Measurements from ENCODE around the gene TOLLIP.

Gene TOLLIP

GRCh38 chr11:1326435-1327063, 17.1 kb upstream of the TOLLIP start:
- Histone ChIP-seq H3K9me3 (ENCODE audit: severe bottlenecking) (peaks cover 11% of the 10 kb centered on the region), H3K27me3 (ENCODE audit: insufficient read depth, low read depth, severe bottlenecking) (no peaks in the 10 kb centered on the region), H3K27ac (no peak overlapping the region), H3K36me3 (no peaks in the 10 kb centered on the region), H3K4me3 (ENCODE audit: low read depth, low read length) (no peak overlapping the region)
- DNase-seq = no peak
- no peak for TF ChIP-seq CTCF (IDR thresholded peaks at IDR 0.05; ENCODE audit: low read depth, low read length)

GRCh38 chr11:1323774-1324173, 14.3 kb upstream of the TOLLIP start:
- Histone ChIP-seq H3K9me3 (ENCODE audit: severe bottlenecking) (peaks cover 11% of the 10 kb centered on the region), H3K27me3 (ENCODE audit: insufficient read depth, low read depth, severe bottlenecking) (no peaks in the 10 kb centered on the region), H3K36me3 (no peaks in the 10 kb centered on the region), H3K4me3 (ENCODE audit: low read depth, low read length) (no peak overlapping the region), H3K27ac (no peak overlapping the region)
- DNase-seq = no peak
- TF ChIP-seq CTCF (IDR thresholded peaks at IDR 0.05; ENCODE audit: low read depth, low read length) = no peak

GRCh38 chr11:1317993-1318392, 8.6 kb upstream of the TOLLIP start:
- Histone ChIP-seq H3K27ac (no peak overlapping the region), H3K4me3 (ENCODE audit: low read depth, low read length) (no peak overlapping the region), H3K9me3 (ENCODE audit: severe bottlenecking) (peaks cover 8% of the 10 kb centered on the region), H3K36me3 (no peaks in the 10 kb centered on the region), H3K27me3 (ENCODE audit: insufficient read depth, low read depth, severe bottlenecking) (no peaks in the 10 kb centered on the region)
- no peak for TF ChIP-seq CTCF (IDR thresholded peaks at IDR 0.05; ENCODE audit: low read depth, low read length)
- DNase-seq = no peak

- no peak overlapping the region for H3K27ac ChIP-seq
- H3K9me3 ChIP-seq (ENCODE audit: severe bottlenecking) = peaks cover 8% of the 10 kb centered on the region
- H3K36me3 ChIP-seq = no peaks in the 10 kb centered on the region
- no peaks in the 10 kb centered on the region for H3K27me3 ChIP-seq (ENCODE audit: insufficient read depth, low read depth, severe bottlenecking)
- H3K4me3 ChIP-seq (ENCODE audit: low read depth, low read length) = no peak overlapping the region
- no peak for TF ChIP-seq CTCF (IDR thresholded peaks at IDR 0.05; ENCODE audit: low read depth, low read length)
- no peak for DNase-seq
Observed at GRCh38 chr11:1317432-1317831, 8.0 kb upstream of the TOLLIP start.

- Histone ChIP-seq H3K36me3 (peaks cover 11% of the 10 kb centered on the region), H3K4me3 (ENCODE audit: low read depth, low read length) (no peak overlapping the region), H3K9me3 (ENCODE audit: severe bottlenecking) (peaks cover 31% of the 10 kb centered on the region), H3K27me3 (ENCODE audit: insufficient read depth, low read depth, severe bottlenecking) (no peaks in the 10 kb centered on the region), H3K27ac (no peak overlapping the region)
- TF ChIP-seq CTCF (IDR thresholded peaks at IDR 0.05; ENCODE audit: low read depth, low read length) = no peak
- DNase-seq = no peak
Observed at GRCh38 chr11:1310772-1311468, 1.5 kb upstream of the TOLLIP start.
